Measurements from ENCODE around the gene TMEM245. TPM values are rescaled to one million over a fixed set of nuclear protein-coding genes. Genes with fewer than 3 reads are reported as not detected.

The TMEM245 gene
- total RNA-seq, 4 donors from 2014 or later = 45.7 to 121 (median 71.4) TPM

DNA sequence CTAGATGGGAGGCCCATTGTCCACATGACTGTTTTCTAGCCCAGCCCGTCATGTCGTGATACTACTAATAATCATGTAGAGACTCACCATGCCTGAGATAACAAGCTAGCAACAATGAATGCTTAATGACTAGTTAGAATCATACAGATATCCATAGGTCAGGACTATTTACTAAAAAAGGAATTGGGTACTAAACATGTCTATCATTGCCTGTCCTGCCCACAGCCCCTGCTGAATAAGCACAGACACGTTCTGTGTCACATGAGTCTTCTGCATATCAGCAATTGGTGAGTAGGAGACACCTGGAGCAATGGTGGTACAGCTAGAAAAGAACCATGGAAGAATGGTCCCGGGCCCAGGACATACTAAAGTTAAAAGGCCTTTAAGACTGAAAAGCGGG, 29.3 kb upstream of the TMEM245 start:
- in situ Hi-C loops (cut with MboI; ENCODE audit: low sequenced_read_pairs in 4 of 4) = no loop called here
- Histone ChIP-seq H3K36me3 (no peaks in the 10 kb centered on the region), H3K4me1 (no peaks in the 10 kb centered on the region), H3K9me3 (no peaks in the 10 kb centered on the region), H3K27me3 (no peaks in the 10 kb centered on the region), H3K27ac (no peak overlapping the region), H3K4me3 (no peak overlapping the region)
- intact Hi-C loops (cut with DNase I; ENCODE audit: low total_unique reads) = no loop called here
- TF ChIP-seq POLR2A (IDR thresholded peaks at IDR 0.05) (no peak), CTCF (IDR thresholded peaks at IDR 0.05 in 4 of 5, conservative IDR thresholded peaks at IDR 0.05 in 1 of 5) (no peak)
- no peak for DNase-seq
- ATAC-seq = no peak

DNA sequence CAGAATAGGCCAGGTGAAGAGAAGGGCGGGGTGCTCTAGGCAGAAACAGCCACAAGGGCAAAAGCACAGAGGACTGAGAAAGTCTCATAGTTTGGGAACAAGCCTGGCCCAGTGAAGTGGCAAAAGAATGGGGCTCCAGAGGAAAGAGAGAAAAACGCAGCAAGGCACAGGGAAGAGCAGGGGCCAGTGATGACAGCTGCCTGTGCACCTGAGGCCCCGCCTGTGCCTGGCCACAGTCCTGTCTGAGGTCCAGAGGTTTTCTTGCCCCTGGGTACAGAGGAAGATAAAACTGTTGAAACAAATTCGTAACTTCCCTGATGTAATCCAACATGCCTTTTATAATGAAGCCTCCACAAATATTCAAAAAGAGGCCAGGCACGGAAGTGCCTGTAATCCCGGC, 25.3 kb upstream of the TMEM245 start:
- no peak overlapping the region for H3K27ac ChIP-seq
- TF ChIP-seq CTCF (IDR thresholded peaks at IDR 0.05 in 4 of 5, conservative IDR thresholded peaks at IDR 0.05 in 1 of 5) = no peak
- TF ChIP-seq POLR2A (IDR thresholded peaks at IDR 0.05) = no peak
- no peaks in the 10 kb centered on the region for H3K36me3 ChIP-seq
- DNase-seq = no peak
- H3K27me3 ChIP-seq = no peaks in the 10 kb centered on the region
- no peak for ATAC-seq
- no peak overlapping the region for H3K4me3 ChIP-seq
- in situ Hi-C loops (cut with MboI; ENCODE audit: low sequenced_read_pairs in 4 of 4) = no loop called here
- intact Hi-C loops (cut with DNase I; ENCODE audit: low total_unique reads) = no loop called here
- no peaks in the 10 kb centered on the region for H3K9me3 ChIP-seq
- no peaks in the 10 kb centered on the region for H3K4me1 ChIP-seq

- in situ Hi-C loops (cut with MboI; ENCODE audit: low sequenced_read_pairs in 4 of 4) (no loop called here), intact Hi-C loops (cut with DNase I; ENCODE audit: low total_unique reads) (no loop called here)
- Histone ChIP-seq H3K27ac (no peak overlapping the region), H3K4me3 (no peak overlapping the region), H3K9me3 (no peaks in the 10 kb centered on the region), H3K27me3 (no peaks in the 10 kb centered on the region), H3K36me3 (no peaks in the 10 kb centered on the region), H3K4me1 (no peaks in the 10 kb centered on the region)
- TF ChIP-seq POLR2A (IDR thresholded peaks at IDR 0.05) (no peak), CTCF (IDR thresholded peaks at IDR 0.05 in 4 of 5, conservative IDR thresholded peaks at IDR 0.05 in 1 of 5) (no peak)
- ATAC-seq (no peak), DNase-seq (no peak)
These were observed 24.3 kb upstream of the TMEM245 start for GRCh38 chr9:109143881-109144562.

DNA sequence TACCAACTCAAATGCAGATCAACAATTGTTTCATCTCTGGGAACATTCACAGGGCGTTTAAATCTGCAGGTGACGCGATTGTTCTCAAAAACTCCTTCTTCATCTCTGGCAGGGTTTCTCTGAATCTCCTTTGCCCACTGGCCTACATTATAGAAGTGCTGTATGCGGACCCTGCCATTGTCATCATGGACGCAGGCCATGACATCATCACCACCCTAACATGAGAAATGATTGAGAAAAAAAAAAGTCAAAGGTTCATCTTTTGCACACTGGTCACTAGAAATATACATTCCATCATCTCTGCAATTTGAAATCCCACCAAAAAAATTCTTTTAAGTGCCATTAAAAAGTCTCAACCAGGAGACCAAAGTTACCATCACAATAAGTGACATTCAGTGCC, 21.6 kb upstream of the TMEM245 start:
- intact Hi-C loops (cut with DNase I; ENCODE audit: low total_unique reads) = no loop called here
- no peak for DNase-seq
- no peaks in the 10 kb centered on the region for H3K9me3 ChIP-seq
- no peaks in the 10 kb centered on the region for H3K27me3 ChIP-seq
- H3K27ac ChIP-seq = no peak overlapping the region
- H3K4me3 ChIP-seq = no peak overlapping the region
- TF ChIP-seq CTCF (IDR thresholded peaks at IDR 0.05 in 4 of 5, conservative IDR thresholded peaks at IDR 0.05 in 1 of 5) (no peak), POLR2A (IDR thresholded peaks at IDR 0.05) (no peak)
- no peak for ATAC-seq
- in situ Hi-C loops (cut with MboI; ENCODE audit: low sequenced_read_pairs in 4 of 4) = no loop called here
- H3K4me1 ChIP-seq = no peaks in the 10 kb centered on the region
- H3K36me3 ChIP-seq = no peaks in the 10 kb centered on the region

DNA sequence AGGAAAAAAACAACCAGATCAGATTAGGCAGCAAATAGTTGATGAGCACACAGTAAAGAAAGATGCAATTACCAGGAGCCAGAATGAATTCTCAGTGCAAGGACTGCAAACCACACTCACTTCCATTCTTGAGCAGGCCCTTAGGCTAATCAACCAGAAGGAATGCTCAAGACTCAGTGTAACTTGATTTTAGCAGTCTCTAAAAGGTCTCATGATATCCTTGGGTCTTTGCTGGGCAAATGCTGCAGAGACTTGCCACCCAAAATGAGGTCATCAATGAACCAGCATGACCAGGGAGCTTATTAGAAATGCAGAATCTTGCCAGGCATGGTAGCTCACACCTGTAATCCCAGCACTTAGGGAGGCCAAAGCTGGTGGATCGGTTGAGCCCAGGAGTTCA, 20.1 kb upstream of the TMEM245 start:
- DNase-seq (no peak), ATAC-seq (no peak)
- intact Hi-C loops (cut with DNase I; ENCODE audit: low total_unique reads) (no loop called here), in situ Hi-C loops (cut with MboI; ENCODE audit: low sequenced_read_pairs in 4 of 4) (no loop called here)
- no peak overlapping the region for H3K4me3 ChIP-seq
- H3K9me3 ChIP-seq = no peaks in the 10 kb centered on the region
- no peaks in the 10 kb centered on the region for H3K4me1 ChIP-seq
- H3K36me3 ChIP-seq = no peaks in the 10 kb centered on the region
- H3K27me3 ChIP-seq = no peaks in the 10 kb centered on the region
- no peak overlapping the region for H3K27ac ChIP-seq
- TF ChIP-seq POLR2A (IDR thresholded peaks at IDR 0.05) (no peak), CTCF (IDR thresholded peaks at IDR 0.05 in 4 of 5, conservative IDR thresholded peaks at IDR 0.05 in 1 of 5) (no peak)

Data from gastrocnemius medialis (tissue), 4 donors.